ENCODE results near the gene PGLYRP1.

DNA sequence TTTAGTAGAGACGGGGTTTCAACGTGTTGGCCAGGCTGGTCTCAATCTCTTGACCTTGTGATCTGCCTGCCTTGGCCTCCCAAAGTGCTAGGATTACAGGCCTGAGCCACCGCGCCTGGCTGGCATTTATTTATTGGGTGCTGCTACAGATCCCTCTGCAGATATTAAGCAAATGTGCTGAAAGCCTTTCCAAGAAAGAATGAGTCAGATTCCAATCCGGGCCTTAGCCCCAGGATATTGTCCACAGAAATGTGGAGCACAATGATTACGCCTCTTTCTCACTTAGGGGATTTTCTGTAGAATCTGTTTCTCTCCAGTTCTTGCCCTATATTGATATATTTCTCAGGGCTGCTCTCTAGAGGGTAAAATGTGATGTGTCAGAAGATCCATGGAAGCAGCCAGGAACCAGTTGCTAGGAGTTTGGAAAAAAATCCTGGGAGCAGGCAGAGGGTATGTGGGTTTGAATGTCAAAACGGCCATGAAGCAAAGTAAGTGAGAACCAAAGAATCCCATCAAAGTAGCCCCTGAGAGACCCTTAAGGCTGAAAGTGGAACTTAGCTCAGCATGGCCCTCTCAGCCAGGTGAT lies 42.7 kb upstream of the PGLYRP1 start:
- no peak for TF ChIP-seq EZH2 (IDR thresholded peaks at IDR 0.05; ENCODE audit: low read length, unreplicated experiment)
- TF ChIP-seq, protein P1, sequence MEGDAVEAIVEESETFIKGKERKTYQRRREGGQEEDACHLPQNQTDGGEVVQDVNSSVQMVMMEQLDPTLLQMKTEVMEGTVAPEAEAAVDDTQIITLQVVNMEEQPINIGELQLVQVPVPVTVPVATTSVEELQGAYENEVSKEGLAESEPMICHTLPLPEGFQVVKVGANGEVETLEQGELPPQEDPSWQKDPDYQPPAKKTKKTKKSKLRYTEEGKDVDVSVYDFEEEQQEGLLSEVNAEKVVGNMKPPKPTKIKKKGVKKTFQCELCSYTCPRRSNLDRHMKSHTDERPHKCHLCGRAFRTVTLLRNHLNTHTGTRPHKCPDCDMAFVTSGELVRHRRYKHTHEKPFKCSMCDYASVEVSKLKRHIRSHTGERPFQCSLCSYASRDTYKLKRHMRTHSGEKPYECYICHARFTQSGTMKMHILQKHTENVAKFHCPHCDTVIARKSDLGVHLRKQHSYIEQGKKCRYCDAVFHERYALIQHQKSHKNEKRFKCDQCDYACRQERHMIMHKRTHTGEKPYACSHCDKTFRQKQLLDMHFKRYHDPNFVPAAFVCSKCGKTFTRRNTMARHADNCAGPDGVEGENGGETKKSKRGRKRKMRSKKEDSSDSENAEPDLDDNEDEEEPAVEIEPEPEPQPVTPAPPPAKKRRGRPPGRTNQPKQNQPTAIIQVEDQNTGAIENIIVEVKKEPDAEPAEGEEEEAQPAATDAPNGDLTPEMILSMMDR (conservative IDR thresholded peaks at IDR 0.05; ENCODE audit: low read depth, low read length): no peak
